Peyer's patch (tissue), 4 donors: ENCODE measurements around the gene RAD51B.

Experiments used
- POLR2A ChIP-seq, 2 donors: fragments of 450-650 bp; IDR thresholded peaks; one replicate each; pipeline ENCODE4 v1.5.1; 2017; ENCODE audit warnings: antibody characterized with exemption in 2 of 2, mild to moderate bottlenecking in 2 of 2, moderate library complexity in 2 of 2
- TF ChIP-seq, protein P1 (sequence below), 6 experiments: fragments of 450-650 bp in 4 of 6; fragments of 200-600 bp in 2 of 6; sonication (generic) in 1 of 6; IDR thresholded peaks; one replicate each; pipeline ENCODE4 v1.5.1; 2017 to 2019; ENCODE audit warnings: antibody characterized with exemption in 6 of 6, mild to moderate bottlenecking in 3 of 6, moderate library complexity in 1 of 6

GRCh38 chr14:68466491-68466977 is 647.0 kb downstream of the RAD51B start:
- TF ChIP-seq, protein P1, sequence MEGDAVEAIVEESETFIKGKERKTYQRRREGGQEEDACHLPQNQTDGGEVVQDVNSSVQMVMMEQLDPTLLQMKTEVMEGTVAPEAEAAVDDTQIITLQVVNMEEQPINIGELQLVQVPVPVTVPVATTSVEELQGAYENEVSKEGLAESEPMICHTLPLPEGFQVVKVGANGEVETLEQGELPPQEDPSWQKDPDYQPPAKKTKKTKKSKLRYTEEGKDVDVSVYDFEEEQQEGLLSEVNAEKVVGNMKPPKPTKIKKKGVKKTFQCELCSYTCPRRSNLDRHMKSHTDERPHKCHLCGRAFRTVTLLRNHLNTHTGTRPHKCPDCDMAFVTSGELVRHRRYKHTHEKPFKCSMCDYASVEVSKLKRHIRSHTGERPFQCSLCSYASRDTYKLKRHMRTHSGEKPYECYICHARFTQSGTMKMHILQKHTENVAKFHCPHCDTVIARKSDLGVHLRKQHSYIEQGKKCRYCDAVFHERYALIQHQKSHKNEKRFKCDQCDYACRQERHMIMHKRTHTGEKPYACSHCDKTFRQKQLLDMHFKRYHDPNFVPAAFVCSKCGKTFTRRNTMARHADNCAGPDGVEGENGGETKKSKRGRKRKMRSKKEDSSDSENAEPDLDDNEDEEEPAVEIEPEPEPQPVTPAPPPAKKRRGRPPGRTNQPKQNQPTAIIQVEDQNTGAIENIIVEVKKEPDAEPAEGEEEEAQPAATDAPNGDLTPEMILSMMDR (IDR thresholded peaks at IDR 0.05) = no peak
- no peak for TF ChIP-seq POLR2A (IDR thresholded peaks at IDR 0.05)
